ENCODE data around the gene MICALL2. TPM values are rescaled to one million over a fixed set of nuclear protein-coding genes. Genes with fewer than 3 reads are reported as not detected.

The MICALL2 gene
- total and polyA plus RNA-seq, 4 donors: 2.9 to 16.3 (median 7.6) TPM

DNA sequence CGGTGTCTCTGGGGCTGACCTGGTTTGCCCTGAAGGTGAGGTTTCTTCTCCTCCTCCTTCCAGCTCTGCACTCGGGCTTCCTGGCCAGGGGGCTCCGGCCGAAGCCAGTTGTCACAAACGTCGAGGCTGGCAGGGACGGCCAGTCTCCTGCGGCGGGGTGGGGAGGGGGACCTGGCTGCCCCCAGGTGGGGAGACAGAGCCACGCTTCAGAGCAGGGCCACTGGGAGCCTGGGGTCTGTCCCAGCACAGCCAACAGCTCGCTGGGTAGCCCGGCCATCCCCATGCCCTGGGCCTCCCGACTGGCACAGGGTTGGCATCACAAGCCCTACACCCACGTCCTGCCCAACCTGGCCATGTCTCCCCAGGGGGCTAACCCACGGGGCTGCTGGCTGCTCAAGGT lies 20.4 kb downstream of the MICALL2 start:
- no peak for DNase-seq (ENCODE audit: low spot score)
- H3K36me3 ChIP-seq (ENCODE audit: control insufficient read depth in 4 of 4, insufficient read depth in 3 of 4, low read depth in 1 of 4, low read length in 3 of 4): peaks cover 0 to 4% (median 2%) of the 10 kb centered on the region in 4 donors

DNA sequence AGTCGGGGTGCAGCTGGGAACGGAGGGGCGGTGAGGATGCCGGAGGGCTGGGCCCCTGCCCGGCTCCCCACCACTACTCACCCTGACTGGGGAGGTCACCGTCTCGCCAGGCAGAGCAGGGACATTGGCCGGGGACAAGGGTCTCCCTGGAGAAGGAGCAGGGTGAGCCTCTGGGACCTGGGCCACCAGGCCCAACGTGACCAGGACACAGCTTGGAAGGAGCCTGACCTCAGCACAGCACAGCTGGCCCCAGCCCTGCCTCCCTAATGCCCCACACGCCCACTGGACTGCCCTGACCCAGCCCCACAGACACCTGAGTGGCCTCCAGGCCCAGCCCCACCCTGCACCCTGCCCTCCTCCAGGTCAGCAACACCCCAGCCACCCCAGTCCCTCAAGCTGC lies 21.1 kb downstream of the MICALL2 start:
- H3K4me1 ChIP-seq (ENCODE audit: control insufficient read depth in 4 of 4, insufficient read depth in 4 of 4, low read length in 3 of 4): no peaks in the 10 kb centered on the region
- no peaks in the 10 kb centered on the region for H3K27me3 ChIP-seq (ENCODE audit: control insufficient read depth in 4 of 4, insufficient read depth in 4 of 4, low read length in 3 of 4)
- DNase-seq (ENCODE audit: low spot score): no peak
- WGBS: 91% methylated on average over 10 of the region's 10 CpGs
- peaks cover 0 to 4% (median 2%) of the 10 kb centered on the region in 4 donors for H3K36me3 ChIP-seq (ENCODE audit: control insufficient read depth in 4 of 4, insufficient read depth in 3 of 4, low read depth in 1 of 4, low read length in 3 of 4)
- H3K9me3 ChIP-seq (ENCODE audit: control insufficient read depth in 4 of 4, low read length in 3 of 4): no peaks in the 10 kb centered on the region
- no peak overlapping the region for H3K4me3 ChIP-seq (ENCODE audit: low read depth in 1 of 3, low read length in 3 of 3)
- TF ChIP-seq JUND (IDR thresholded peaks at IDR 0.05): no peak
- TF ChIP-seq NR2F2 (IDR thresholded peaks at IDR 0.05): no peak
- no peak for TF ChIP-seq HNF4A (conservative IDR thresholded peaks at IDR 0.05)
- TF ChIP-seq, protein P1, sequence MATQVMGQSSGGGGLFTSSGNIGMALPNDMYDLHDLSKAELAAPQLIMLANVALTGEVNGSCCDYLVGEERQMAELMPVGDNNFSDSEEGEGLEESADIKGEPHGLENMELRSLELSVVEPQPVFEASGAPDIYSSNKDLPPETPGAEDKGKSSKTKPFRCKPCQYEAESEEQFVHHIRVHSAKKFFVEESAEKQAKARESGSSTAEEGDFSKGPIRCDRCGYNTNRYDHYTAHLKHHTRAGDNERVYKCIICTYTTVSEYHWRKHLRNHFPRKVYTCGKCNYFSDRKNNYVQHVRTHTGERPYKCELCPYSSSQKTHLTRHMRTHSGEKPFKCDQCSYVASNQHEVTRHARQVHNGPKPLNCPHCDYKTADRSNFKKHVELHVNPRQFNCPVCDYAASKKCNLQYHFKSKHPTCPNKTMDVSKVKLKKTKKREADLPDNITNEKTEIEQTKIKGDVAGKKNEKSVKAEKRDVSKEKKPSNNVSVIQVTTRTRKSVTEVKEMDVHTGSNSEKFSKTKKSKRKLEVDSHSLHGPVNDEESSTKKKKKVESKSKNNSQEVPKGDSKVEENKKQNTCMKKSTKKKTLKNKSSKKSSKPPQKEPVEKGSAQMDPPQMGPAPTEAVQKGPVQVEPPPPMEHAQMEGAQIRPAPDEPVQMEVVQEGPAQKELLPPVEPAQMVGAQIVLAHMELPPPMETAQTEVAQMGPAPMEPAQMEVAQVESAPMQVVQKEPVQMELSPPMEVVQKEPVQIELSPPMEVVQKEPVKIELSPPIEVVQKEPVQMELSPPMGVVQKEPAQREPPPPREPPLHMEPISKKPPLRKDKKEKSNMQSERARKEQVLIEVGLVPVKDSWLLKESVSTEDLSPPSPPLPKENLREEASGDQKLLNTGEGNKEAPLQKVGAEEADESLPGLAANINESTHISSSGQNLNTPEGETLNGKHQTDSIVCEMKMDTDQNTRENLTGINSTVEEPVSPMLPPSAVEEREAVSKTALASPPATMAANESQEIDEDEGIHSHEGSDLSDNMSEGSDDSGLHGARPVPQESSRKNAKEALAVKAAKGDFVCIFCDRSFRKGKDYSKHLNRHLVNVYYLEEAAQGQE (IDR thresholded peaks at IDR 0.05): no peak
- TF ChIP-seq FOXA2 (IDR thresholded peaks at IDR 0.05): no peak
- no peak for TF ChIP-seq EGR1 (IDR thresholded peaks at IDR 0.05; ENCODE audit: low read depth in 2 of 2)
- TF ChIP-seq HNF4G (IDR thresholded peaks at IDR 0.05): no peak
- no peak for TF ChIP-seq FOXA1 (IDR thresholded peaks at IDR 0.05)
- no peak for TF ChIP-seq SP1 (IDR thresholded peaks at IDR 0.05)
- no peak for TF ChIP-seq RAD21 (IDR thresholded peaks at IDR 0.05)
- TF ChIP-seq RXRA (IDR thresholded peaks at IDR 0.05): no peak
- TF ChIP-seq YY1 (IDR thresholded peaks at IDR 0.05): no peak
- TF ChIP-seq, protein P2, sequence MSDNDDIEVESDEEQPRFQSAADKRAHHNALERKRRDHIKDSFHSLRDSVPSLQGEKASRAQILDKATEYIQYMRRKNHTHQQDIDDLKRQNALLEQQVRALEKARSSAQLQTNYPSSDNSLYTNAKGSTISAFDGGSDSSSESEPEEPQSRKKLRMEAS (IDR thresholded peaks at IDR 0.05): no peak
- H3K9ac ChIP-seq (ENCODE audit: low read depth in 1 of 2, low read length in 2 of 2): no peak overlapping the region
- no peak overlapping the region for H3K27ac ChIP-seq (ENCODE audit: low read depth in 1 of 2, low read length in 2 of 2)

More for the DNA sequence above, 20.4 kb downstream of the MICALL2 start:
- H3K9me3 ChIP-seq (ENCODE audit: control insufficient read depth in 4 of 4, low read length in 3 of 4): no peaks in the 10 kb centered on the region
- no peaks in the 10 kb centered on the region for H3K4me1 ChIP-seq (ENCODE audit: control insufficient read depth in 4 of 4, insufficient read depth in 4 of 4, low read length in 3 of 4)
- H3K27ac ChIP-seq (ENCODE audit: low read depth in 1 of 2, low read length in 2 of 2): no peak overlapping the region
- no peak overlapping the region for H3K9ac ChIP-seq (ENCODE audit: low read depth in 1 of 2, low read length in 2 of 2)
- H3K27me3 ChIP-seq (ENCODE audit: control insufficient read depth in 4 of 4, insufficient read depth in 4 of 4, low read length in 3 of 4): no peaks in the 10 kb centered on the region
- H3K4me3 ChIP-seq (ENCODE audit: low read depth in 1 of 3, low read length in 3 of 3): no peak overlapping the region
- 92% methylated on average over 15 of the region's 15 CpGs for WGBS
- TF ChIP-seq RAD21 (IDR thresholded peaks at IDR 0.05) (no peak), SP1 (IDR thresholded peaks at IDR 0.05) (no peak), RXRA (IDR thresholded peaks at IDR 0.05) (no peak), NR2F2 (IDR thresholded peaks at IDR 0.05) (no peak)
- TF ChIP-seq, protein P1 (IDR thresholded peaks at IDR 0.05): no peak
- TF ChIP-seq, protein P3, sequence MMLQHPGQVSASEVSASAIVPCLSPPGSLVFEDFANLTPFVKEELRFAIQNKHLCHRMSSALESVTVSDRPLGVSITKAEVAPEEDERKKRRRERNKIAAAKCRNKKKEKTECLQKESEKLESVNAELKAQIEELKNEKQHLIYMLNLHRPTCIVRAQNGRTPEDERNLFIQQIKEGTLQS (IDR thresholded peaks at IDR 0.05): no peak
- TF ChIP-seq, protein P4, sequence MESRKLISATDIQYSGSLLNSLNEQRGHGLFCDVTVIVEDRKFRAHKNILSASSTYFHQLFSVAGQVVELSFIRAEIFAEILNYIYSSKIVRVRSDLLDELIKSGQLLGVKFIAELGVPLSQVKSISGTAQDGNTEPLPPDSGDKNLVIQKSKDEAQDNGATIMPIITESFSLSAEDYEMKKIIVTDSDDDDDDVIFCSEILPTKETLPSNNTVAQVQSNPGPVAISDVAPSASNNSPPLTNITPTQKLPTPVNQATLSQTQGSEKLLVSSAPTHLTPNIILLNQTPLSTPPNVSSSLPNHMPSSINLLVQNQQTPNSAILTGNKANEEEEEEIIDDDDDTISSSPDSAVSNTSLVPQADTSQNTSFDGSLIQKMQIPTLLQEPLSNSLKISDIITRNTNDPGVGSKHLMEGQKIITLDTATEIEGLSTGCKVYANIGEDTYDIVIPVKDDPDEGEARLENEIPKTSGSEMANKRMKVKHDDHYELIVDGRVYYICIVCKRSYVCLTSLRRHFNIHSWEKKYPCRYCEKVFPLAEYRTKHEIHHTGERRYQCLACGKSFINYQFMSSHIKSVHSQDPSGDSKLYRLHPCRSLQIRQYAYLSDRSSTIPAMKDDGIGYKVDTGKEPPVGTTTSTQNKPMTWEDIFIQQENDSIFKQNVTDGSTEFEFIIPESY (IDR thresholded peaks at IDR 0.05): no peak

Data from liver (tissue), 9 donors.